GM10266 (cell line): ENCODE results near the gene PTX4.
"Not testable (repeated sequence)": the region's sequence is repeated elsewhere in the genome, so short reads cannot be mapped to it uniquely, and the experiment has no call there.

Experiments used
- DNase-seq: peaks from one replicate; pipeline ENCODE4 v3.0.0; 2012; ENCODE audit errors: extremely low spot score
- TF ChIP-seq, protein P1 (sequence below): IDR thresholded peaks from 2 replicates; pipeline ENCODE4 v1.5.1; 2012; ENCODE audit warnings: mild to moderate bottlenecking, low read depth; ENCODE audit not compliant: control insufficient read depth, insufficient read depth; ENCODE audit errors: missing control alignments

Gene PTX4

DNA sequence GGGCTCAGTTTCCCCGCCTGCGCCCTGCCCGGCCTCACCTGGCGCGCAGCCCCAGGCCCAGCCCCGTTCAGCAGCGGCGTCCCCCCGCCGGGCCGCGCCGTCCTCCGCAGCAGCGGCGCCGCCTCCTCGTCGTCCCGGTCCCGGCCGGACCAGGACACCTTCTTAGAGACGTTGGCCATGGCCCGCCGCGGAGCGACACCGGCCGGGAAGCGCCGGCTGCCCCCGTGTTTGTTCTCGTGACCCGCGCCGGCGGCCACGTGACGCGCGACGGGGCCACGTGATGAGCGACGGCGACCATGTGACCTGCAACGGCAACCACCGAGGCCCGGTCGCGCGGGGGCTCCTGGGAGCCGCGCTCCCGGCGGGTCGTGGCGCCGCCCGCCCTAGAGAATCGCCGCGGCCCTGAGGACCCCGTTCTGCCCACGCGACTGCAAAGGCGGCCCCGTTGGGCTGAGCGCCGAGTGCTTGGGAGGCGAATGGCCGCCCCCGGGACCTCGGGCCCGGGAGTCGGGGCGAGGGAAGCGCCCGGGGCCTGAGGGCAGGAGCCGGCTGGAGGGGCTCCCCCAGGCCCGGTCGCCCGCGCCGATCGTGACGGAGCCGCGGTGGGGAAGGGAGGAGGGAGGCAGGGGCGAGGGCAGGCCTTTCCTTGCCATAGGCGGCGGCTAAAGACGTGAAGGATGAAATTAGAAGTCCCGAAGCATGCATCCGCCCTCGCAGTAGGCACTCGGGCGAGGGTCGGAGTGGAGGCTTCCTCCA is 13.8 kb downstream of the PTX4 start, which contains the start of gene CLCN7:
TSS of gene CLCN7 (minus strand) at position 233 of the 756 bp plus-strand sequence. CDS start at position 179, 54 bp downstream.
- peak; percentile 99 for DNase-seq
- TF ChIP-seq, protein P1, sequence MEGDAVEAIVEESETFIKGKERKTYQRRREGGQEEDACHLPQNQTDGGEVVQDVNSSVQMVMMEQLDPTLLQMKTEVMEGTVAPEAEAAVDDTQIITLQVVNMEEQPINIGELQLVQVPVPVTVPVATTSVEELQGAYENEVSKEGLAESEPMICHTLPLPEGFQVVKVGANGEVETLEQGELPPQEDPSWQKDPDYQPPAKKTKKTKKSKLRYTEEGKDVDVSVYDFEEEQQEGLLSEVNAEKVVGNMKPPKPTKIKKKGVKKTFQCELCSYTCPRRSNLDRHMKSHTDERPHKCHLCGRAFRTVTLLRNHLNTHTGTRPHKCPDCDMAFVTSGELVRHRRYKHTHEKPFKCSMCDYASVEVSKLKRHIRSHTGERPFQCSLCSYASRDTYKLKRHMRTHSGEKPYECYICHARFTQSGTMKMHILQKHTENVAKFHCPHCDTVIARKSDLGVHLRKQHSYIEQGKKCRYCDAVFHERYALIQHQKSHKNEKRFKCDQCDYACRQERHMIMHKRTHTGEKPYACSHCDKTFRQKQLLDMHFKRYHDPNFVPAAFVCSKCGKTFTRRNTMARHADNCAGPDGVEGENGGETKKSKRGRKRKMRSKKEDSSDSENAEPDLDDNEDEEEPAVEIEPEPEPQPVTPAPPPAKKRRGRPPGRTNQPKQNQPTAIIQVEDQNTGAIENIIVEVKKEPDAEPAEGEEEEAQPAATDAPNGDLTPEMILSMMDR, result no peak

DNA sequence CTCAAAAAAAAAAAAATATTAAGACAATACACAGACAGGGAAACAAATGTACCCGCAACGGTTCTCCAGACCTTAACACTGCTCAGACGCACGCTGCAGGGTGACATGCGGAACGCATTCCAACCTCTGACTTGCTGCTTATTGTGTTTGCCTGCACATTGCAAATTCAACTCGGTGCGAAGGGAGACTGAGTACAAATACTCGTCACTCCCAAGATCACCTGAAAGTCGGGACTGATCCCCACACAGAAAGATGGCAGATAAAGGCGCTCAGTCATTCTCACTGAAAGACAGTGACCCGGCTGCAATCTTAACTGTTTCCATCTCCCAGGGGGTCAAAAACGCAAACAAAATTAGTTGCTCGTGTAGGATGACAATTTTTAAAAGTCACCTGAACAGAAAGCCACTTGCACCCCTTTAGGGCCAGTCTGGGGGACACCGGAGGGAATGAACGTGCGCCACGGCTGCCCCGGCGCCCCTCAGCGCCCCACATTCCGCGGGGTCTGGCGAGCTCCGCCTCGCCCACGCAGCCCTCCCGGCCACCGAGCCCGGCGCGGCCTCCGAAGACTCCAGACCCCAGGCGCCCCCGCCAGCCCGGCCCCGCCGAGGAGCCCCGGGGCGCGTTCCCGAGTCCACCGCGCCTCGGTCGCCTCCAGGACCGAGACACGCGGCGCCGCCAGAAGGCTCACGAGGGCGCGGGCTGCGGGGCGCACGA is 14.5 kb downstream of the PTX4 start:
- TF ChIP-seq, protein P1, result no peak
- DNase-seq, result no peak

DNA sequence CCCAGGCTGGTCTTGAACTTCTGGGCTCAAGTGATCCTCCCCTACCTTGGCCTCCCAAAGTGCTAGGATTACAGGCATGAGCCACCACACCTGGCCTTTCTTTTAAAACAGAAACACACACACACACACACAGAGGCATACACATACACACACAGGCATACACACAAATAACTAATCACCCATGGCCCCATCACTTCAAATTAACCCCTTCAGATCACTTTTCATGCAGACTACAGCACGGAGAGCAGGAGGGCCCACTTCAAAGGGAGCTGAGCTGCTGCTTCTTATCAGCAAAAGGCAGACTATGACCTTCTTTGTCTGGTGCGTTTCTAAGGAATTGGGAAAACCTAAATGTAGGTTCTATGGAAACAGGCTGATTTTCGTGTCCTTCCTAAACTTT is 15.8 kb downstream of the PTX4 start:
- TF ChIP-seq, protein P1, result no peak
- DNase-seq, result no peak

DNA sequence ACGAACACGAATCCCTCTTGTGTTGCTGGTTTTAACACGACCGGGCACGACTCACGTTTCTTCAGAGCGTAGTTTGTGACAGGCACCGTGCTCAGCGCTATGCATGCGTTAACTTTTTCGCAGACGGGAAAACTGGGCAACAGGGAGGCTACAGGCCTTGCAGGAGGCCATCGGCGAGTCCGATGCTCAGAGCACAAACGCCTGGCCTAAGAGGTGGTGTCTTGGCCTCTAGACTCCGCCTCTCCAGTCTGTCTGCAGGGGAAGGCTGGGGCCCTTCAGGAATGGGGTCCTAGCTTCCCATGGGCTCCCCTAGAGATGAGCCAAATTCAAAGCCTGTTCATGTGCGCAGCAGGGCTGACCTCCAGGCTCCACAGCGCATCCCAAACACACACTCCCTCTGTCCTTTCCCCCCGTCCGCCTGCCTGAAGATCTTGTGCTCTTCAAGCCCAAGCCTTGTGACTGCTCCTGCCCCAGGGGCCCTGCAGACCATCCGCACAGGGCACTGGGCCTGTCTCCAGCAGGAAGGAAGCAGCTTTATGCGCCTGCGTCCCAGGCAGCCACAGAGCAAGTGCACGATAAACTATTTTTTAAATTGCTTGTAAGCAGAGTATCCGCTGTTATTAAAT is 17.1 kb downstream of the PTX4 start:
- TF ChIP-seq, protein P1, result no peak
- DNase-seq, result no peak

DNA sequence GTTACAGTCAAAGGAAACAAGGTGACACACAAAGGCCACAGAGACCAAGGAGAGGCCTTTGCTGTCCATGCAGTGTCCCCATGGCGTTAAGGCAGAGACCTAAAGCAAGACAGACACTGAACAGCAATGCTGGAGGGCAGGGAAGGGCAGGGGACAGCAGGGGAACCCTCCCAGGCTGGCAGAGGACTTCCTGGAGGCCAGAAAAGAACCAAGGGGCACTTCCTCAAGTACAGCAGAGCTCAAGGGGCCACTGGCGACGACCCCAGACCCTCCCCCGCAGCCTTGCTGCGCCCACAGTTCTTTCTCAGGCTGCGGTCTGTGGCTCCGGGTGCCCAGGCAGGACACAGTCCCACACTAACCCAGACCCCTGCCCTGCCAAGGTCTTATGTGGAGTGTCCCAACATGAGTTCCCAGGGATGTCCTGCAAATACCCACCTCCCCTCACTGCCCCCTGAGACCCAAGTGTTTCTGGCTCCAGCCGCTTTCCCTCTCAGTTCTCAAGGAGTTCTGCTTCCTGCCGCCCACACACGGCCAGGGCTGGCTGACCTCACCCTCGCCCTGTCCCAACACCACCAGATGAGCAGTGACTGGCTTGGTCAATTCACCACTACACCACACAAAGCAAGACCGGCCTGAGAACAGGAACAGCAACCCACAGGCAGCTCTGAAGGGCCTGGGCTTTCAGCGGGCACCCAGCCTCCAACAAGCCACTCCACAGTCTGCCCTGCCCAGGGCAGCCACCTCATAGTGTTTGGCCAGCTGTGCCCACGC is 18.1 kb downstream of the PTX4 start:
- DNase-seq, result no peak
- TF ChIP-seq, protein P1, result no peak

DNA sequence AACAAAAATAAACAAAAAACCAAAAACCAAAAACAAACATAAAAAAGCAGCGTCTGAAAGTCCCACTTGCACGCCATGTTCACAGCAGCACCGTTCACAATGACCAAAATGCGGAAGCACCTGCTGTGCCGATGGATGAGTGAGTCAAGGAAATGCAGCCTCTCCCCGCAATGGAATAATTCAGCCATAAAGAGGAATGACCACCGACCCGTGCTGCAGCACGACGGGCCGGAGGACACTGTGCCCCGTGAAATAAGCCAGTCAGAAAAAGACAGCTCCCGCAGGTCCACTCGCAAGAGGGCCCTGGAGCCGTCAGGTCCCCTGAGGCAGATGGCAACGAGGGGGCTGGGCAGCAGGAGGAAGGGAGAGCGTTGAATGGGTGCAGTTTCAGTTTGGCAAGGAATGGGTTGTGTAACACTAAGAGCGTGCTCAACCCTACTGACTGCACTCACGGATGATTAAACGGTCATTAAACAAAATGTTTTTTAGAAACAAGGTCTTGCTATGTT is 19.0 kb downstream of the PTX4 start:
- TF ChIP-seq, protein P1, result no peak
- no peak for DNase-seq

DNA sequence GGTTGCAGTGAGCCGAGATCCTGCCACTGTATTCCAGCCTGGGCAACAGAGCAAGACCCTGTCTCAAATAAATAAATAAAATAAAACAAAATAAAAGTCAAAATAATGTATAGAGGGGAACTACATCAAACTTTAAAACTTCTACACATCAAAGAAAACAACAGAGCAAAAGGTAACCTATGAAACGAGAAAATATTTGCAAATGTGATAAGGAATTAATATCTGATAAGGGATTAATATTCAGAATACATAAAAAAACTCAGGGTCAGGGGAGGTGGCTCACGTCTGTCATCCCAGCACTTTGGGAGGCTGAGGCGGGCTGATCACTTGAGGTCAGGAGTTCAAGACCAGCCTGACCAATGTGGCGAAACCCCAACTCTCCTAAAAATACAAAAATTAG is 19.6 kb downstream of the PTX4 start:
- DNase-seq, result not testable (repeated sequence)
